Measurements from ENCODE around the gene EMC8. TPM values are rescaled to one million over a fixed set of nuclear protein-coding genes. Genes with fewer than 3 reads are reported as not detected.

EMC8 gene
- total and polyA plus RNA-seq, 2 donors (not counting 1 experiment from before 2014, with no cell fraction given): 22.1 to 33.1 TPM

DNA sequence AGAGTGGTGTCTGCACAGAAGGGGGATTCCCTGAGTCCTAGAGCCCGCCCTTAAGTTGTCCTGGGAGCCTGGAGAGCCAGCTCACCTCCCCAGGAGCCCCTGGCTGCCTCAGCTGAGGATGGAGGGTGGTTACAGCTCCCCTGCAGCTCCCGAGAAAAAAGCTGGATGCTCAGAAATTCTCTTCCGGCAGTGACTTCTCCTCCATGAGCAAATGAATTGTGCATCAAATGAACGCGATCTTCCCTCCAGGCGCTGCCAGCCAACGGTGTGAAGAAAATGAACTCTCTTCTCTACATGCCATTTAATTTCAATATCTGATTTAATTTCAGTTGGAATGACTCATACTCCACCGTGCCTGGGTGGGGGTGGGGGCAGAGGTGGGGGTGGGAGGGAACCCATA is 34.1 kb downstream of the EMC8 start:
- TF ChIP-seq EZH2 (IDR thresholded peaks at IDR 0.05; ENCODE audit: borderline replicate concordance, insufficient read depth, low read depth, low read length, poor library complexity, severe bottlenecking): no peak
- TF ChIP-seq, protein P1, sequence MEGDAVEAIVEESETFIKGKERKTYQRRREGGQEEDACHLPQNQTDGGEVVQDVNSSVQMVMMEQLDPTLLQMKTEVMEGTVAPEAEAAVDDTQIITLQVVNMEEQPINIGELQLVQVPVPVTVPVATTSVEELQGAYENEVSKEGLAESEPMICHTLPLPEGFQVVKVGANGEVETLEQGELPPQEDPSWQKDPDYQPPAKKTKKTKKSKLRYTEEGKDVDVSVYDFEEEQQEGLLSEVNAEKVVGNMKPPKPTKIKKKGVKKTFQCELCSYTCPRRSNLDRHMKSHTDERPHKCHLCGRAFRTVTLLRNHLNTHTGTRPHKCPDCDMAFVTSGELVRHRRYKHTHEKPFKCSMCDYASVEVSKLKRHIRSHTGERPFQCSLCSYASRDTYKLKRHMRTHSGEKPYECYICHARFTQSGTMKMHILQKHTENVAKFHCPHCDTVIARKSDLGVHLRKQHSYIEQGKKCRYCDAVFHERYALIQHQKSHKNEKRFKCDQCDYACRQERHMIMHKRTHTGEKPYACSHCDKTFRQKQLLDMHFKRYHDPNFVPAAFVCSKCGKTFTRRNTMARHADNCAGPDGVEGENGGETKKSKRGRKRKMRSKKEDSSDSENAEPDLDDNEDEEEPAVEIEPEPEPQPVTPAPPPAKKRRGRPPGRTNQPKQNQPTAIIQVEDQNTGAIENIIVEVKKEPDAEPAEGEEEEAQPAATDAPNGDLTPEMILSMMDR (IDR thresholded peaks at IDR 0.05): no peak
- Mint-ChIP-seq H3K27ac (no peak overlapping the region), H3K27me3 (no peaks in the 10 kb centered on the region), H3K4me3 (no peak overlapping the region), H3K9me3 (ENCODE audit: insufficient read depth) (no peaks in the 10 kb centered on the region), H3K4me1 (peaks cover 14% of the 10 kb centered on the region)
- CTCF ChIA-PET: no interaction called here
- no peaks in the 10 kb centered on the region for H4K20me1 ChIP-seq (ENCODE audit: control insufficient read depth, insufficient read depth, low read length, poor library complexity, severe bottlenecking)
- no peak overlapping the region for H3K9ac ChIP-seq (ENCODE audit: low read length)
- WGBS (ENCODE audit: insufficient coverage): 94% methylated on average over 6 of the region's 8 CpGs
- H3K4me1 ChIP-seq (ENCODE audit: control insufficient read depth in 2 of 2, insufficient read depth in 2 of 2, low read length in 2 of 2): peaks cover 22 to 28% of the 10 kb centered on the region in 2 donors
- H3K4me2 ChIP-seq (replicated peaks; ENCODE audit: low read depth, low read length, poor library complexity, severe bottlenecking): no peak overlapping the region
- H2AFZ ChIP-seq (ENCODE audit: insufficient read depth, low read depth, low read length, poor library complexity, severe bottlenecking): no peak overlapping the region
- H3K27me3 ChIP-seq (replicated peaks in 1 of 4; ENCODE audit: control extremely low read depth in 1 of 4, control insufficient read depth in 3 of 4, insufficient read depth in 4 of 4, low read length in 3 of 4): no peaks in the 10 kb centered on the region
- intact Hi-C loops (cut with micrococcal nuclease): no loop called here
- no peaks in the 10 kb centered on the region for H3K36me3 ChIP-seq (replicated peaks in 1 of 2; ENCODE audit: control extremely low read depth in 1 of 2, control insufficient read depth in 1 of 2, extremely low read depth in 1 of 2, insufficient read depth in 2 of 2, low read length in 1 of 2)
- no peak overlapping the region for H3K27ac ChIP-seq (ENCODE audit: low read length in 2 of 2)
- no peaks in the 10 kb centered on the region for H3K9me3 ChIP-seq (ENCODE audit: control extremely low read depth in 1 of 3, control insufficient read depth in 2 of 3, insufficient read depth in 1 of 3, low read length in 2 of 3)
- POLR2A ChIA-PET: no interaction called here
- no peak for DNase-seq
- ATAC-seq (ENCODE audit: low read depth): no peak
- no peak overlapping the region for H3K4me3 ChIP-seq (ENCODE audit: control extremely low read depth in 1 of 5, extremely low read depth in 1 of 5, insufficient read depth in 1 of 5, low read depth in 2 of 5, low read length in 4 of 5)
- H3K79me2 ChIP-seq (ENCODE audit: control insufficient read depth, insufficient read depth, low read length): no peaks in the 10 kb centered on the region

DNA sequence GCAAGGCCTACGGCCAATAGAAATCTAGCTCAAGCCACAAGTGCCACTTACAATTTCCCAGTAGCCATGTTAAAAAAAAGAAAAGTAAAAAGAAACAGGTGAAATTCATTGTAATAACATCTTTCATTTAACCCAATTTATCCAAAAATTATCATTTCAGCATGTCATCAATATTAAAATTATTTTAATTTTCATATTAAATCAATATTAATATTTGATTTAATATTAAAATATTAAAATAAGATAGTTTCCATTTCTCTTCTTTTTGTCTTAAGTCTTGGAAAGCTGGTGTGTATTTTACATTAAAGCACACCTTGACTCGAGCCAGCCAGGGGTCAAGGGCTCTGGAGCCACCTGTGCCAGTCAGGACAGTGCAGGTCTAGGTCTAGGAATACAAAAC is 35.7 kb downstream of the EMC8 start:
- no peak for TF ChIP-seq EZH2 (IDR thresholded peaks at IDR 0.05; ENCODE audit: borderline replicate concordance, insufficient read depth, low read depth, low read length, poor library complexity, severe bottlenecking)
- TF ChIP-seq, protein P1 (IDR thresholded peaks at IDR 0.05): no peak
- no peak overlapping the region for H3K4me3 Mint-ChIP-seq

More for the DNA sequence above, 35.7 kb downstream of the EMC8 start:
- no peaks in the 10 kb centered on the region for H3K36me3 ChIP-seq (replicated peaks in 1 of 2; ENCODE audit: control extremely low read depth in 1 of 2, control insufficient read depth in 1 of 2, extremely low read depth in 1 of 2, insufficient read depth in 2 of 2, low read length in 1 of 2)
- peaks cover 38 to 44% of the 10 kb centered on the region in 2 donors for H3K4me1 ChIP-seq (ENCODE audit: control insufficient read depth in 2 of 2, insufficient read depth in 2 of 2, low read length in 2 of 2)
- no peaks in the 10 kb centered on the region for H3K27me3 ChIP-seq (replicated peaks in 1 of 4; ENCODE audit: control extremely low read depth in 1 of 4, control insufficient read depth in 3 of 4, insufficient read depth in 4 of 4, low read length in 3 of 4)
- intact Hi-C loops (cut with micrococcal nuclease): no loop called here
- DNase-seq (no peak), ATAC-seq (ENCODE audit: low read depth) (no peak)
- H4K20me1 ChIP-seq (ENCODE audit: control insufficient read depth, insufficient read depth, low read length, poor library complexity, severe bottlenecking): no peaks in the 10 kb centered on the region
- no peak overlapping the region for H3K4me3 ChIP-seq (ENCODE audit: control extremely low read depth in 1 of 5, extremely low read depth in 1 of 5, insufficient read depth in 1 of 5, low read depth in 2 of 5, low read length in 4 of 5)
- H3K27me3 Mint-ChIP-seq: no peaks in the 10 kb centered on the region
- ChIA-PET CTCF (interaction anchor here (0.7 to 1.3 kb wide), 2 partner anchors 45 to 106 kb away, joined by 4 read pairs; no protein-coding TSS in a partner anchor), POLR2A (interaction anchor here (0.7 kb wide), 2 partner anchors 8 to 99 kb away, joined by 6 to 13 read pairs; no protein-coding TSS in a partner anchor)
- H3K9ac ChIP-seq (ENCODE audit: low read length): no peak overlapping the region
- no peak overlapping the region for H3K27ac ChIP-seq (ENCODE audit: low read length in 2 of 2)
- peaks cover 30% of the 10 kb centered on the region for H3K4me1 Mint-ChIP-seq
- H3K4me2 ChIP-seq (replicated peaks; ENCODE audit: low read depth, low read length, poor library complexity, severe bottlenecking): no peak overlapping the region
- no peaks in the 10 kb centered on the region for H3K79me2 ChIP-seq (ENCODE audit: control insufficient read depth, insufficient read depth, low read length)
- no peak overlapping the region for H2AFZ ChIP-seq (ENCODE audit: insufficient read depth, low read depth, low read length, poor library complexity, severe bottlenecking)
- peak overlapping the region; percentile 12 for H3K27ac Mint-ChIP-seq
- peaks cover 3% of the 10 kb centered on the region for H3K9me3 Mint-ChIP-seq (ENCODE audit: insufficient read depth)
- H3K9me3 ChIP-seq (ENCODE audit: control extremely low read depth in 1 of 3, control insufficient read depth in 2 of 3, insufficient read depth in 1 of 3, low read length in 2 of 3): peaks cover 0 to 14% (median 7%) of the 10 kb centered on the region in 3 donors
- 100% methylated on average over 1 of the region's 2 CpGs for WGBS (ENCODE audit: insufficient coverage)
